GM03348 (cell line): Measurements from ENCODE around the gene CAPN7.

Experiments used
- DNase-seq: peaks from one replicate; pipeline ENCODE4 v3.0.0; 2012; ENCODE audit warnings: low spot score

Gene CAPN7

GRCh38 chr3:15199493-15200105 lies 6.4 kb upstream of the CAPN7 start:
- no peak for DNase-seq

GRCh38 chr3:15204005-15204404 lies 2.0 kb upstream of the CAPN7 start:
- peak; percentile 20 for DNase-seq

- DNase-seq, result no peak
These were observed 538 bp upstream of the CAPN7 start for GRCh38 chr3:15205482-15205933.

- peak; percentile 67 for DNase-seq
These were observed 873 bp downstream of the CAPN7 start for GRCh38 chr3:15206662-15207576.

- DNase-seq, result no peak
These were observed 1.9 kb downstream of the CAPN7 start for GRCh38 chr3:15207836-15208504.

- no peak for DNase-seq
These were observed 5.9 kb downstream of the CAPN7 start for GRCh38 chr3:15211937-15212336.

GRCh38 chr3:15214758-15215157 lies 8.7 kb downstream of the CAPN7 start:
- no peak for DNase-seq

- DNase-seq, result peak; percentile 11
These were observed 9.9 kb downstream of the CAPN7 start for GRCh38 chr3:15215996-15216395.

- no peak for DNase-seq
These were observed 10.5 kb downstream of the CAPN7 start for GRCh38 chr3:15216501-15216900.

- DNase-seq, result no peak
These were observed 11.1 kb downstream of the CAPN7 start for GRCh38 chr3:15217011-15217671.

GRCh38 chr3:15217841-15218267 lies 11.8 kb downstream of the CAPN7 start:
- no peak for DNase-seq

- DNase-seq, result no peak
These were observed 12.6 kb downstream of the CAPN7 start for GRCh38 chr3:15218689-15219088.

- no peak for DNase-seq
These were observed 14.0 kb downstream of the CAPN7 start for GRCh38 chr3:15220056-15220455.

GRCh38 chr3:15220661-15221060 lies 14.6 kb downstream of the CAPN7 start:
- DNase-seq, result no peak

- no peak for DNase-seq
These were observed 15.7 kb downstream of the CAPN7 start for GRCh38 chr3:15221574-15222217.

GRCh38 chr3:15223685-15224572 lies 17.9 kb downstream of the CAPN7 start:
- no peak for DNase-seq

- DNase-seq, result no peak
These were observed 22.1 kb downstream of the CAPN7 start for GRCh38 chr3:15228147-15228546.

GRCh38 chr3:15229262-15229661 lies 23.2 kb downstream of the CAPN7 start:
- no peak for DNase-seq

GRCh38 chr3:15241341-15241740 lies 35.3 kb downstream of the CAPN7 start:
- DNase-seq, result peak; percentile 18

GRCh38 chr3:15243822-15244482 lies 37.9 kb downstream of the CAPN7 start:
- DNase-seq, result no peak
